DMS153 treated with DMSO at 0.1 percent for 48 hours (cell line): ENCODE results near the gene ADAP1.

Experiments
- DNase-seq: peaks from one replicate; lab custom pipeline; 2025; ENCODE audit not compliant: unreplicated experiment; lab: John Stamatoyannopoulos, UW

The ADAP1 gene

GRCh38 chr7:896346-897075 is 58.0 kb downstream of the ADAP1 start:
- no peak for DNase-seq

- no peak for DNase-seq
Measured at GRCh38 chr7:895451-896052, 58.9 kb downstream of the ADAP1 start.

- DNase-seq = no peak
Measured at GRCh38 chr7:894927-895450, 59.5 kb downstream of the ADAP1 start.

GRCh38 chr7:894164-894867 is 60.2 kb downstream of the ADAP1 start:
- DNase-seq = no peak

GRCh38 chr7:893686-894085 is 60.8 kb downstream of the ADAP1 start:
- DNase-seq = no peak

GRCh38 chr7:892648-893593 is 61.6 kb downstream of the ADAP1 start:
- no peak for DNase-seq

- DNase-seq = no peak
Measured at GRCh38 chr7:891805-892204, 62.7 kb downstream of the ADAP1 start.

- DNase-seq = no peak
Measured at GRCh38 chr7:891291-891690, 63.2 kb downstream of the ADAP1 start.

- no peak for DNase-seq
Measured at GRCh38 chr7:890868-891267, 63.6 kb downstream of the ADAP1 start.

GRCh38 chr7:889391-889790 is 65.1 kb downstream of the ADAP1 start:
- no peak for DNase-seq

GRCh38 chr7:889025-889390 is 65.5 kb downstream of the ADAP1 start:
- no peak for DNase-seq

GRCh38 chr7:888081-889024 is 66.1 kb downstream of the ADAP1 start:
- no peak for DNase-seq

GRCh38 chr7:887488-887820 is 67.0 kb downstream of the ADAP1 start:
- no peak for DNase-seq

- DNase-seq = no peak
Measured at GRCh38 chr7:886626-887487, 67.6 kb downstream of the ADAP1 start.

- no peak for DNase-seq
Measured at GRCh38 chr7:885893-886625, 68.4 kb downstream of the ADAP1 start.

GRCh38 chr7:885261-885892 is 69.1 kb downstream of the ADAP1 start:
- no peak for DNase-seq

GRCh38 chr7:884191-885003 is 70.1 kb downstream of the ADAP1 start:
- DNase-seq = no peak
